Neuron (in vitro differentiated cells): ENCODE results near the gene TENM4.

Experiments
- H2AFZ ChIP-seq: one replicate; pipeline ENCODE4 v1.6.1; 2013; ENCODE audit warnings: low read depth, mild to moderate bottlenecking, inconsistent platforms, low read length, moderate library complexity
- H3K27me3 ChIP-seq: one replicate; pipeline ENCODE4 v1.6.1; 2013; ENCODE audit warnings: low read length; ENCODE audit not compliant: insufficient read depth
- H3K36me3 ChIP-seq: one replicate; pipeline ENCODE4 v1.6.1; 2013; ENCODE audit warnings: low read length; ENCODE audit not compliant: insufficient read depth
- H3K4me1 ChIP-seq: one replicate; pipeline ENCODE4 v1.6.1; 2013; ENCODE audit warnings: low read length; ENCODE audit not compliant: insufficient read depth
- H3K4me3 ChIP-seq: 2 replicates; pipeline ENCODE4 v1.5.1; 2013; ENCODE audit warnings: mild to moderate bottlenecking, low read length, moderate library complexity
- H3K9me3 ChIP-seq: one replicate; pipeline ENCODE4 v1.6.1; 2013; ENCODE audit warnings: low read length

TENM4 gene

DNA sequence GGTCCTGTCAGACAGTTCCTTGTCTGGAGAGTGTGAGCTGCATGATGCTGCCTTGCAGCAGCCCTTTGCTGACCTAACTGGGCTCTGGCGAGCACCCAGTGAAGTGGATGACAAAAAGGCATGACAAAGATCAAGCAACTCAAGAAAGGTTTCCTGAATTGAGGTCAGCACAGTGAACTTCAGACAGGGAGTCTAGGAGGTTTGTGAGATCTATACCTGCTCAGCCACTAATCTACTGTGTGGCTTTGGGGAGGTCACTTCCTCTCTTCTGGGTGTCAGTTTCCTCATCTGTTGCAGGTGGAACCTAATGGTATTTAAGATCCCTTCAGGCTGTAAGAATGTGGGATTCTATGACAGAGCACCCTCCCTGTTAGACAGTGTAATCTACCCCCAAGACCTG is 652.3 kb downstream of the TENM4 start:
- no peak overlapping the region for H3K4me3 ChIP-seq
- no peaks in the 10 kb centered on the region for H3K4me1 ChIP-seq
- H3K36me3 ChIP-seq: peaks cover 4% of the 10 kb centered on the region
- peaks cover 2% of the 10 kb centered on the region for H3K9me3 ChIP-seq
- H3K27me3 ChIP-seq: no peaks in the 10 kb centered on the region
- no peak overlapping the region for H2AFZ ChIP-seq

GRCh38 chr11:78787696-78788095 is 653.1 kb downstream of the TENM4 start:
- Histone ChIP-seq H2AFZ (no peak overlapping the region), H3K9me3 (peaks cover 2% of the 10 kb centered on the region), H3K4me3 (no peak overlapping the region), H3K36me3 (peaks cover 4% of the 10 kb centered on the region), H3K4me1 (no peaks in the 10 kb centered on the region), H3K27me3 (no peaks in the 10 kb centered on the region)

GRCh38 chr11:78786746-78787145 is 654.1 kb downstream of the TENM4 start:
- Histone ChIP-seq H3K4me1 (no peaks in the 10 kb centered on the region), H3K36me3 (peaks cover 4% of the 10 kb centered on the region), H3K9me3 (peaks cover 2% of the 10 kb centered on the region), H3K4me3 (no peak overlapping the region), H3K27me3 (no peaks in the 10 kb centered on the region), H2AFZ (no peak overlapping the region)

DNA sequence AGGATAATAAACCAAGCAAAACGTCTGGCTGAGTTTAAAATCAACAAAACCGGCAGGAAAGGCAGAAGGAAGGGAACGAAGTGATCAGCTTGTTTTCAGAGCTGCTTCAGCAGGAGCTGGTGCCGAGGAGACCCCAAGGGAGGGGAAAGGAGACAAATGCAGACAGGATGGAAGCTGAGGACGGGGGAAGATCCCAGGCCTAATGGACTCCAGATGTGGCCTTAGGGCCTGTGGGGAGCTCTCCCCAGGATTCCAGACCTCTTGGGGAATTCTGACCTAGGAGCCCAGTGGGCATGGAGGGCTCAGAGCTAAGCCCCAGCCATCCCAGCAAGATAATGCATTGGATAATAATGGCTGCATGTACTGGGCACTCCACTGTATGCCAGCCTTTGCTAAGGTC is 654.7 kb downstream of the TENM4 start:
- H3K4me1 ChIP-seq: no peaks in the 10 kb centered on the region
- peaks cover 4% of the 10 kb centered on the region for H3K36me3 ChIP-seq
- H3K9me3 ChIP-seq: peaks cover 2% of the 10 kb centered on the region
- no peaks in the 10 kb centered on the region for H3K27me3 ChIP-seq
- no peak overlapping the region for H2AFZ ChIP-seq
- H3K4me3 ChIP-seq: no peak overlapping the region

GRCh38 chr11:78784321-78785061 is 656.3 kb downstream of the TENM4 start:
- no peaks in the 10 kb centered on the region for H3K4me1 ChIP-seq
- H2AFZ ChIP-seq: no peak overlapping the region
- peaks cover 4% of the 10 kb centered on the region for H3K36me3 ChIP-seq
- peaks cover 2% of the 10 kb centered on the region for H3K9me3 ChIP-seq
- H3K4me3 ChIP-seq: no peak overlapping the region
- no peaks in the 10 kb centered on the region for H3K27me3 ChIP-seq

- no peak overlapping the region for H2AFZ ChIP-seq
- H3K9me3 ChIP-seq: peaks cover 2% of the 10 kb centered on the region
- no peak overlapping the region for H3K4me3 ChIP-seq
- H3K36me3 ChIP-seq: peaks cover 4% of the 10 kb centered on the region
- no peaks in the 10 kb centered on the region for H3K27me3 ChIP-seq
- H3K4me1 ChIP-seq: no peaks in the 10 kb centered on the region
Observed at GRCh38 chr11:78783846-78784245, 657.0 kb downstream of the TENM4 start.

DNA sequence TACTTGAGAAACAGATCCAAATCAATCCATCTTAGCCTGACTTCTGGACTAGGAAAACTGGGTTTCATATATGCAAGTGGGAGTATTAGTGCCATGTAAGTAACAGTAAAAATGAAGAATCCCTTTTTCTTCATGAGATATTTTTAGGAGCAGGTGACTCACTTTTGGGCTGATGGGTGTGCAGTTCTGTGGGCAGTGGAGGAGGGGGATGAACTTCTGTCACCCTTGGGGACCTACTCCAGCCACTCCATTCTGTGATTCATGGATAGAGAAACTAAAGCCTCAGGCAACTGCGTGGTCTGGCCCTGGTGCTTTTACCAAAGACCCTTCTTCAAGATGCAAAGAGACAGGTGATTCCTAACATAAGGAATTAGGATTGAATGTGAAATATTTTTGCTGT is 657.5 kb downstream of the TENM4 start:
- H3K27me3 ChIP-seq: no peaks in the 10 kb centered on the region
- peaks cover 2% of the 10 kb centered on the region for H3K9me3 ChIP-seq
- peaks cover 4% of the 10 kb centered on the region for H3K36me3 ChIP-seq
- H2AFZ ChIP-seq: no peak overlapping the region
- H3K4me1 ChIP-seq: no peaks in the 10 kb centered on the region
- H3K4me3 ChIP-seq: no peak overlapping the region

GRCh38 chr11:78782725-78783124 is 658.1 kb downstream of the TENM4 start:
- Histone ChIP-seq H2AFZ (no peak overlapping the region), H3K9me3 (peaks cover 2% of the 10 kb centered on the region), H3K27me3 (no peaks in the 10 kb centered on the region), H3K36me3 (peaks cover 4% of the 10 kb centered on the region), H3K4me3 (no peak overlapping the region), H3K4me1 (no peaks in the 10 kb centered on the region)

GRCh38 chr11:78780889-78781288 is 659.9 kb downstream of the TENM4 start:
- H3K4me3 ChIP-seq: no peak overlapping the region
- no peaks in the 10 kb centered on the region for H3K36me3 ChIP-seq
- no peaks in the 10 kb centered on the region for H3K27me3 ChIP-seq
- H3K9me3 ChIP-seq: no peaks in the 10 kb centered on the region
- H3K4me1 ChIP-seq: no peaks in the 10 kb centered on the region
- H2AFZ ChIP-seq: no peak overlapping the region

DNA sequence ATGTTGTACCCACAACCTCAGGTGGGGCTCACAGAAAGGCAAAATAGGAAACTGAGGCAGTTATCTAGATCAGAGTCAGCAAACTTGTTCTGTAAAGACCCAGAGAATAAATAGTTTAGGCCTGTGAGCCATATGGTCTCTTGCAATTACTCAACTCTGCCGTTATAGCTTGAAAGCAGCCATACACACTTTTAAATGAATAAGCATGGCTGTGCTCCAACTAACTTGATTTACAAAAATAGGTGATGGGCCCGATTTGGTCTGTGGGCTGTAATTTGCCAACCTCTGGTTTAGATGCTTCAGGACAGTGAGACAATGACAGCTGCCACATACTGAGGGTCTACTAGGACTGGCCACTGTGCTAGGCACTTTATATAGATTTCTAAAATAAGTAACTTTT is 667.3 kb downstream of the TENM4 start:
- peaks cover 13% of the 10 kb centered on the region for H3K36me3 ChIP-seq
- H3K4me3 ChIP-seq: no peak overlapping the region
- H3K4me1 ChIP-seq: no peaks in the 10 kb centered on the region
- H3K27me3 ChIP-seq: no peaks in the 10 kb centered on the region
- no peaks in the 10 kb centered on the region for H3K9me3 ChIP-seq
- no peak overlapping the region for H2AFZ ChIP-seq

DNA sequence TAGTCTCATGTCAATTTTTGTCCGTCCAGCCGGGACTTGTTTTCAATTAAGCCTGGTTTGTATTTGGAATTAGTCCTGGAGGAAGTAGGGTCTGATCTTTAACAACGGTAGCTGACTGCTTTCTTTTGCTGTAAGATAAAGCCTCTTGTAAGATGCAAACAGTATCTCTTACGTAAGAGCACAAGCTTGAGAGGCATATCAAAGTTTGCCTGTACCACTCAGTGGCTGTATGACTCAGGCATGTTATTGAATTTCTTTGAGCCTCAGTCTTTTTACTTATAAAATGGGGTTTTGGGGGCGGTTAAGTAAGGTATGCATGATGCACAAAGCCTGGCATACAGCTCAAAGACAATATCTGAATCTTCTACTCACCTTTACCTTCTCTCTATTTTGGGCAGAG is 667.8 kb downstream of the TENM4 start:
- Histone ChIP-seq H3K4me1 (no peaks in the 10 kb centered on the region), H2AFZ (no peak overlapping the region), H3K9me3 (no peaks in the 10 kb centered on the region), H3K4me3 (no peak overlapping the region), H3K27me3 (no peaks in the 10 kb centered on the region), H3K36me3 (peaks cover 16% of the 10 kb centered on the region)

- no peaks in the 10 kb centered on the region for H3K27me3 ChIP-seq
- peaks cover 24% of the 10 kb centered on the region for H3K36me3 ChIP-seq
- no peak overlapping the region for H2AFZ ChIP-seq
Observed at GRCh38 chr11:78772186-78772585, 668.6 kb downstream of the TENM4 start.

GRCh38 chr11:78770931-78771330 is 669.9 kb downstream of the TENM4 start:
- H3K9me3 ChIP-seq: no peaks in the 10 kb centered on the region
- no peaks in the 10 kb centered on the region for H3K27me3 ChIP-seq
- peaks cover 28% of the 10 kb centered on the region for H3K36me3 ChIP-seq
- H3K4me1 ChIP-seq: no peaks in the 10 kb centered on the region
- no peak overlapping the region for H3K4me3 ChIP-seq
- no peak overlapping the region for H2AFZ ChIP-seq

More at GRCh38 chr11:78772186-78772585, 668.6 kb downstream of the TENM4 start:
- no peak overlapping the region for H3K4me3 ChIP-seq
- no peaks in the 10 kb centered on the region for H3K9me3 ChIP-seq
- H3K4me1 ChIP-seq: no peaks in the 10 kb centered on the region

GRCh38 chr11:78768971-78769370 is 671.9 kb downstream of the TENM4 start:
- H3K4me3 ChIP-seq: no peak overlapping the region

More at GRCh38 chr11:78768971-78769370, 671.9 kb downstream of the TENM4 start:
- Histone ChIP-seq H3K4me1 (no peaks in the 10 kb centered on the region), H2AFZ (no peak overlapping the region), H3K36me3 (peaks cover 29% of the 10 kb centered on the region), H3K27me3 (no peaks in the 10 kb centered on the region), H3K9me3 (no peaks in the 10 kb centered on the region)
